IPS-18c (cell line): ENCODE data around the gene SLC46A3.
A peak's percentile ranks its signal among the peaks of the same experiment; 100 is the strongest.
"Not testable (repeated sequence)": the region's sequence is repeated elsewhere in the genome, so short reads cannot be mapped to it uniquely, and the experiment has no call there.

Experiments used
- H3K4me3 ChIP-seq: 2 replicates; pipeline ENCODE4 v1.7.0; 2013; ENCODE audit warnings: low read depth, mild to moderate bottlenecking, low read length, moderate library complexity; ENCODE audit not compliant: insufficient read depth
- H3K9me3 ChIP-seq: one replicate; pipeline ENCODE4 v1.6.1; 2013; ENCODE audit warnings: mild to moderate bottlenecking, low read length, moderate library complexity; ENCODE audit not compliant: control insufficient read depth, insufficient read depth

The SLC46A3 gene

GRCh38 chr13:28718543-28719226 is at the start of gene SLC46A3:
Gene SLC46A3, minus strand, starts transcription at chr13:28718970. Its CDS starts 972 bp downstream, at chr13:28717998.
- Histone ChIP-seq H3K4me3 (peak within 1 kb of the TSS; percentile 78), H3K9me3 (peaks cover 2% of the 10 kb centered on the region)

- H3K9me3 ChIP-seq: no peaks in the 10 kb centered on the region
Measured at GRCh38 chr13:28763887-28764286, 45.1 kb upstream of the SLC46A3 start.

GRCh38 chr13:28761586-28761985 is 42.8 kb upstream of the SLC46A3 start:
- H3K4me3 ChIP-seq: no peak overlapping the region
- no peaks in the 10 kb centered on the region for H3K9me3 ChIP-seq

More at GRCh38 chr13:28763887-28764286, 45.1 kb upstream of the SLC46A3 start:
- H3K4me3 ChIP-seq: no peak overlapping the region

GRCh38 chr13:28755546-28755870 is 36.7 kb upstream of the SLC46A3 start:
- Histone ChIP-seq H3K9me3 (peaks cover 3% of the 10 kb centered on the region), H3K4me3 (no peak overlapping the region)

- H3K4me3 ChIP-seq: no peak overlapping the region
- H3K9me3 ChIP-seq: peaks cover 3% of the 10 kb centered on the region
Measured at GRCh38 chr13:28754698-28755545, 36.2 kb upstream of the SLC46A3 start.

GRCh38 chr13:28753946-28754345 is 35.2 kb upstream of the SLC46A3 start:
- Histone ChIP-seq H3K9me3 (peaks cover 3% of the 10 kb centered on the region), H3K4me3 (no peak overlapping the region)

- H3K9me3 ChIP-seq: peaks cover 3% of the 10 kb centered on the region
- H3K4me3 ChIP-seq: no peak overlapping the region
Measured at GRCh38 chr13:28753208-28753892, 34.6 kb upstream of the SLC46A3 start.

- H3K9me3 ChIP-seq: peaks cover 3% of the 10 kb centered on the region
- H3K4me3 ChIP-seq: no peak overlapping the region
Measured at GRCh38 chr13:28751175-28751960, 32.6 kb upstream of the SLC46A3 start.

- Histone ChIP-seq H3K9me3 (peaks cover 3% of the 10 kb centered on the region), H3K4me3 (no peak overlapping the region)
Measured at GRCh38 chr13:28750187-28751045, 31.6 kb upstream of the SLC46A3 start.

GRCh38 chr13:28747851-28748250 is 29.1 kb upstream of the SLC46A3 start:
- no peaks in the 10 kb centered on the region for H3K9me3 ChIP-seq
- no peak overlapping the region for H3K4me3 ChIP-seq

- Histone ChIP-seq H3K9me3 (no peaks in the 10 kb centered on the region), H3K4me3 (no peak overlapping the region)
Measured at GRCh38 chr13:28746287-28746612, 27.5 kb upstream of the SLC46A3 start.

GRCh38 chr13:28744656-28745055 is 25.9 kb upstream of the SLC46A3 start:
- H3K4me3 ChIP-seq: no peak overlapping the region
- no peaks in the 10 kb centered on the region for H3K9me3 ChIP-seq

- H3K9me3 ChIP-seq: no peaks in the 10 kb centered on the region
- no peak overlapping the region for H3K4me3 ChIP-seq
Measured at GRCh38 chr13:28744091-28744536, 25.3 kb upstream of the SLC46A3 start.

- H3K4me3 ChIP-seq: no peak overlapping the region
- H3K9me3 ChIP-seq: no peaks in the 10 kb centered on the region
Measured at GRCh38 chr13:28743499-28744083, 24.8 kb upstream of the SLC46A3 start.

GRCh38 chr13:28743020-28743419 is 24.2 kb upstream of the SLC46A3 start:
- Histone ChIP-seq H3K9me3 (no peaks in the 10 kb centered on the region), H3K4me3 (no peak overlapping the region)

- H3K4me3 ChIP-seq, H3K9me3 ChIP-seq: not testable (repeated sequence)
Measured at GRCh38 chr13:28742445-28742844, 23.7 kb upstream of the SLC46A3 start.
